Measurements from ENCODE around the gene BCAS3.

Gene BCAS3

DNA sequence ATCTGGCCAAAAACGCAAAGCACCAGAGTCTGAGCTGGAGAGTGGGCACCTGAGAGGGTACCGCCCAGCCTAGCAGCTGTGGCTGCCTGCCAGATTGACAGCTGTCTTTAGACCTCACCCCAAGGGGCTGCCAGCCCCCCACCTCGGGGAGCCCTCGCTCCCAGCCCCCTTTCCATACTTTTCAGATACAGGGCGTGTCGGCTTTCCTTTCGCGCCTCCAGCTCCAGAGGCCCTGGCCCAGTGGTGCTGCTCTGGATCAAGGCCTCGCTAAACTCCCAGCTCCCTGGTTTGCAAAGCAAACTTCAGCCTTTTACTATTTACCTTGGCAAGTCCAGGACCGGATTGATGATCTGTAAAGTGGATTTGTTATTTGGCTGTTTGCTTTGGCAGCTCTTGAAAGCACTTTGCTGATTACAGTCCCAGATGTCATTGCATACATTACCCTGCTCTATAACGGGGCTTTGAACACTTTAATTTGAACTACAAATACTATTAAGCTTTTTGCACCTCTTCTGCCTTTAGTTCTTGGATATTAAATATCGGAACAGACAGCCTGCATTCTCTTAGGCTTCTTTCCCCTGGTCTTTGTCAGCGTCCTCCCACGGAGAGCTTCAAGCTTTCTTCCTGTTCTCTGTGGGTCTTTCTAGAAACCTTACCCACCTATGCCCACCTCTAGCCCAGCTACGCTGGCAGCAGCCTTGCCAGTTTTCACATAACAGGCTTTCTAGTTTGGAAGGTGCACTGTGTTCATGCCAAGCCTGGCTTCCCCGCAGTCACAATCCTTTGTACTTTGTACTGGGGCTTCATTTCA lies 658.4 kb downstream of the BCAS3 start:
- Mint-ChIP-seq H3K27me3 (ENCODE audit: low read depth, poor library complexity) (peaks cover 21% of the 10 kb centered on the region), H3K9me3 (no peaks in the 10 kb centered on the region), H3K27ac (peak overlapping the region; percentile 93), H3K36me3 (ENCODE audit: low read depth) (no peaks in the 10 kb centered on the region), H3K4me1 (peaks cover 43% of the 10 kb centered on the region), H3K4me3 (no peak overlapping the region)
- no peak for DNase-seq
- no peak for TF ChIP-seq CTCF (IDR thresholded peaks at IDR 0.05)

GRCh38 chr17:61337290-61337689 lies 659.6 kb downstream of the BCAS3 start:
- Mint-ChIP-seq H3K27ac (peak overlapping the region; percentile 95), H3K4me1 (peaks cover 41% of the 10 kb centered on the region), H3K36me3 (ENCODE audit: low read depth) (no peaks in the 10 kb centered on the region), H3K9me3 (no peaks in the 10 kb centered on the region), H3K27me3 (ENCODE audit: low read depth, poor library complexity) (peaks cover 22% of the 10 kb centered on the region), H3K4me3 (peak overlapping the region; percentile 40)
- no peak for TF ChIP-seq CTCF (IDR thresholded peaks at IDR 0.05)
- DNase-seq, result no peak

DNA sequence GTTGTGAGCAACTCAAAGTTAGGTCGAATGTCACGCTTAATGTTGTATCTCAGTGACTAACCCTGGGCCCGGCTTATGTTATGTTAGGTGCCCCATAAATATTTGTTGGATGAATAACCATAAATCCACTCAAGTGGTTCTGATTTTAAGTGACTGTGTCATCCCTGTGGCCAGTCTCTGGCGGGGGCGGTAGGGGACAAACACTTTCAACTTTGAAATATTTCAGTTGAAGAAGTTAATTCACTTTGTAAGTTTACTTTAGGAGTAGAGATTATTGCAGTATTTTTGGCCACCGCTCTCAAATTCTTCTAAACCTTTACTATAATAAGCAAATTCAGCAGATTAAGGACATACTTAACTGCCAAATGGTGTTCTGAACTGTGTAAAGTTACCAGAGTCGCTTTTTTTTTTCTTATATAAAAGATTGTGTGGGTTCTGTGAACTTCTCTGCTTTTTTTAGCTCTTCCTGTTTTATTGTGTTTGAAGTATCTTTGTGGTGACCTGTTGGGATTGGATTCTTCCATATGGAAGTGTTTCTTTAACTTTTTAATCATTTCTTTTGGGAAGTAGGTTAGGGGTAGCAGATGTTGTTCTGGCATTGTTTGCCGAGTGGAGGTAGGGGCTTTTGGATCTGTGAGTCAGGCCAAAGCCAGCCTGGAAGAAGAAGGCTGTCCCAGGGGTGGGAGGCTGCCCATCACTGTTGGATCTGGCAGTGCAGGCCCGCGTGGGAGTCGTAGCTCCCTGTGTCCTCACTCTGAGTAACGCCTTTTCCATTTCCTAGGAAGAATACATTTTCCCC lies 660.5 kb downstream of the BCAS3 start:
- Mint-ChIP-seq H3K27me3 (ENCODE audit: low read depth, poor library complexity) (peaks cover 23% of the 10 kb centered on the region), H3K36me3 (ENCODE audit: low read depth) (no peaks in the 10 kb centered on the region), H3K4me1 (peaks cover 41% of the 10 kb centered on the region), H3K27ac (peak overlapping the region; percentile 95), H3K4me3 (peak overlapping the region; percentile 18), H3K9me3 (no peaks in the 10 kb centered on the region)
- TF ChIP-seq CTCF (IDR thresholded peaks at IDR 0.05), result no peak
- no peak for DNase-seq

DNA sequence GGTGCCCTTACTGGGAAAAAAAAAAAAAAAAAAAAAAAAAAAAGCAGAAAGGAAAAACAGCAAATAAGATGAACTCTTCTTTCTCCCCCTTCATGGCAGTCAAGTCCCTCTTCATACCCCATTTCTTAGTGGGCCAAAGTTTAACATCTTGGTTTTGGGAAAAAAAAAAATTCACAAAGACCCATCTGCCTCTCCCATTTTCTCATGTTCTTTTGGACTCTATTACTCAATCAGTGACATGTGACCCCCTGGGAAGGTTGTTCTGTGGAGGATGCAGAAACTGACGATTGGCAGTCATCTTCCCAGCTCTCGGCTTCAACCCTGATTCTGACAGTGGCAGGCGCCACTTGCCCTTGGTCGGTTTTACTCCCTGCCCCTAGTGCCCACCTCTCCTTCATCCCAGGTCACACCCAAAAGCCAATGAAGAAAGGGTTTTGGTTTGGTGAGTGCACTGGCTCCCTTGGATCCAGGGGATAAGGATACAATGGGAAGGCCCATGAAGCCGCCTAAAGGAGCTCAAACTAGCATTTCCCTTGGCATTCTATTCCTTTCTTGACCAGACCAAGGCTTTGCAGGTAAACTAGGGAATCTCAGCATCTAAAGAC lies 661.3 kb downstream of the BCAS3 start:
- H3K9me3 Mint-ChIP-seq, result no peaks in the 10 kb centered on the region
- H3K36me3 Mint-ChIP-seq (ENCODE audit: low read depth), result no peaks in the 10 kb centered on the region
- peaks cover 41% of the 10 kb centered on the region for H3K4me1 Mint-ChIP-seq
- no peak overlapping the region for H3K27ac Mint-ChIP-seq
- peaks cover 20% of the 10 kb centered on the region for H3K27me3 Mint-ChIP-seq (ENCODE audit: low read depth, poor library complexity)
- H3K4me3 Mint-ChIP-seq, result no peak overlapping the region
- no peak for DNase-seq
- no peak for TF ChIP-seq CTCF (IDR thresholded peaks at IDR 0.05)

GRCh38 chr17:61340431-61341209 lies 663.0 kb downstream of the BCAS3 start:
- H3K4me3 Mint-ChIP-seq, result no peak overlapping the region
- peaks cover 17% of the 10 kb centered on the region for H3K27me3 Mint-ChIP-seq (ENCODE audit: low read depth, poor library complexity)
- peaks cover 34% of the 10 kb centered on the region for H3K4me1 Mint-ChIP-seq
- no peak for DNase-seq
- TF ChIP-seq CTCF (IDR thresholded peaks at IDR 0.05), result no peak
- H3K27ac Mint-ChIP-seq, result no peak overlapping the region
- no peaks in the 10 kb centered on the region for H3K9me3 Mint-ChIP-seq
- H3K36me3 Mint-ChIP-seq (ENCODE audit: low read depth), result no peaks in the 10 kb centered on the region

Data from nephron progenitor cell (in vitro differentiated cells).